GM18951 (cell line): Measurements from ENCODE around the gene LRRC49.
"Not testable (repeated sequence)": the region's sequence is repeated elsewhere in the genome, so short reads cannot be mapped to it uniquely, and the experiment has no call there.

Experiments
- POLR2A ChIP-seq: IDR thresholded peaks from 4 replicates; pipeline ENCODE4 v1.6.1; 2011; ENCODE audit warnings: mild to moderate bottlenecking; ENCODE audit not compliant: insufficient read length, insufficient read depth; ENCODE audit errors: extremely low read depth
- in situ Hi-C: fragments of 300-500 bp; cut with MboI; formaldehyde crosslinking; loops from one replicate; pipeline ENCODE4 v1.12.0; 2022; ENCODE audit warnings: low sequenced_read_pairs, mixed read lengths, inconsistent platforms; ENCODE audit not compliant: unreplicated experiment

The LRRC49 gene

GRCh38 chr15:71005895-71006294, 113.3 kb downstream of the LRRC49 start:
- TF ChIP-seq POLR2A = no peak
- in situ Hi-C loops = no loop called here

GRCh38 chr15:71008250-71008870, 115.7 kb downstream of the LRRC49 start:
- in situ Hi-C loops = no loop called here
- TF ChIP-seq POLR2A = no peak

- in situ Hi-C loops = no loop called here
- TF ChIP-seq POLR2A = no peak
Observed at GRCh38 chr15:71010472-71010871, 117.8 kb downstream of the LRRC49 start.

- no peak for TF ChIP-seq POLR2A
- in situ Hi-C loops = no loop called here
Observed at GRCh38 chr15:71010997-71011396, 118.4 kb downstream of the LRRC49 start.

GRCh38 chr15:71011503-71012155, 119.0 kb downstream of the LRRC49 start:
- TF ChIP-seq POLR2A = no peak
- in situ Hi-C loops = no loop called here

GRCh38 chr15:71013446-71013845, 120.8 kb downstream of the LRRC49 start:
- in situ Hi-C loops = no loop called here
- no peak for TF ChIP-seq POLR2A

GRCh38 chr15:71015342-71015741, 122.7 kb downstream of the LRRC49 start:
- in situ Hi-C loops = no loop called here
- TF ChIP-seq POLR2A = no peak

GRCh38 chr15:71031232-71031631, 138.6 kb downstream of the LRRC49 start:
- in situ Hi-C loops = not testable (repeated sequence)

GRCh38 chr15:71035478-71035877, 142.9 kb downstream of the LRRC49 start:
- in situ Hi-C loops = not testable (repeated sequence)

- in situ Hi-C loops = no loop called here
- no peak for TF ChIP-seq POLR2A
Observed at GRCh38 chr15:71042356-71042922, 149.8 kb downstream of the LRRC49 start.

GRCh38 chr15:71043373-71043772, 150.7 kb downstream of the LRRC49 start:
- in situ Hi-C loops = no loop called here
- TF ChIP-seq POLR2A = no peak

GRCh38 chr15:71044006-71044405, 151.4 kb downstream of the LRRC49 start:
- TF ChIP-seq POLR2A = no peak
- in situ Hi-C loops = no loop called here

- in situ Hi-C loops = not testable (repeated sequence)
Observed at GRCh38 chr15:71046146-71046545, 153.5 kb downstream of the LRRC49 start.

- in situ Hi-C loops = no loop called here
Observed at GRCh38 chr15:71048913-71049675, 156.5 kb downstream of the LRRC49 start.

More at GRCh38 chr15:71048913-71049675, 156.5 kb downstream of the LRRC49 start:
- TF ChIP-seq POLR2A = no peak
